GM12878 (cell line): ENCODE measurements around the gene OTUD4. TPM values are rescaled to one million over a fixed set of nuclear protein-coding genes. Genes with fewer than 3 reads are reported as not detected.

Source experiments
- CBFB ChIP-seq: IDR thresholded peaks from 2 replicates; pipeline ENCODE4 v1.6.1; 2016; ENCODE audit warnings: antibody characterized with exemption, low read depth
- FOXM1 ChIP-seq: IDR thresholded peaks from 2 replicates; pipeline ENCODE4 v1.6.1; 2012; ENCODE audit warnings: low read depth, mild to moderate bottlenecking, inconsistent platforms, low read length, moderate library complexity
- IRF4 ChIP-seq: IDR thresholded peaks from 2 replicates; pipeline ENCODE4 v1.6.1; 2011; ENCODE audit warnings: low read depth, low read length
- RAD21 ChIP-seq: IDR thresholded peaks from 2 replicates; pipeline ENCODE4 v1.6.1; 2011; ENCODE audit warnings: mild to moderate bottlenecking, low read depth, low read length, moderate library complexity; ENCODE audit not compliant: insufficient read depth
- RELA ChIP-seq: fragments of 450-650 bp; IDR thresholded peaks from 2 replicates; pipeline ENCODE4 v1.8.0; 2014; ENCODE audit warnings: borderline replicate concordance; ENCODE audit not compliant: partially characterized antibody
- RFX5 ChIP-seq: IDR thresholded peaks from 2 replicates; pipeline ENCODE4 v1.6.1; 2011; ENCODE audit warnings: low read depth, low read length, improper control_type of control experiment
- SP1 ChIP-seq: IDR thresholded peaks from one replicate; pipeline ENCODE4 v1.6.1; 2011; ENCODE audit warnings: low read depth, low read length
- SPI1 ChIP-seq: IDR thresholded peaks from 2 replicates; pipeline ENCODE4 v1.6.1; 2011; ENCODE audit warnings: low read depth, mild to moderate bottlenecking, low read length, moderate library complexity, borderline replicate concordance; ENCODE audit not compliant: insufficient read depth
- STAT3 ChIP-seq: IDR thresholded peaks from 2 replicates; pipeline ENCODE4 v1.6.1; 2011; ENCODE audit warnings: low read depth, low read length, improper control_type of control experiment
- polyA plus RNA-seq, 11 experiments: library from polyadenylated mRNA; depleted of rRNA in 4 of 11; unstranded in 6 of 11; stranded (reverse) in 5 of 11; fragments of >200 nt; fragmentation: Nextera tagmentation in 4 of 11; fragmentation: Illumina TruSeq in 1 of 11; extraction: Ambion mirVana in 4 of 11; extraction: Trizol in 1 of 11; gene quantifications; 1 replicate in 1 of 11; 2 replicates in 10 of 11; pipeline versions ENCODE4 v1.2.1 to v1.2.3, GENCODE V29; 2011 to 2016; ENCODE audit warnings: inconsistent platforms in 2 of 11, missing spikeins in 2 of 11, low read depth in 1 of 11
- total RNA-seq, 4 experiments: library from RNA; depleted of rRNA in 3 of 4; stranded (reverse); fragments of >200 nt in 3 of 4; fragmentation: Illumina TruSeq in 1 of 4; extraction: Trizol in 1 of 4; gene quantifications; 2 replicates each; pipeline versions ENCODE4 v1.2.1 to v1.2.3, GENCODE V29; 2013 to 2021
- TF ChIP-seq, protein P1 (sequence below): IDR thresholded peaks from 2 replicates; pipeline ENCODE4 v1.6.1; 2011; ENCODE audit warnings: borderline replicate concordance, low read depth, mild to moderate bottlenecking, moderate library complexity, low read length; ENCODE audit not compliant: insufficient read depth, poor library complexity, severe bottlenecking
- TF ChIP-seq, protein P2 (sequence below): fragments of 450-650 bp; conservative IDR thresholded peaks from 2 replicates; pipeline ENCODE4 v1.6.1; 2017; ENCODE audit warnings: mild to moderate bottlenecking, moderate library complexity
- TF ChIP-seq, protein P3 (sequence below): IDR thresholded peaks from 2 replicates; pipeline ENCODE4 v1.6.1; 2011; ENCODE audit warnings: low read depth, mild to moderate bottlenecking, low read length, moderate library complexity, borderline replicate concordance; ENCODE audit errors: extremely low read depth
- TF ChIP-seq, protein P4 (sequence below): fragments of 450-650 bp; formaldehyde crosslinking; IDR thresholded peaks from 2 replicates; pipeline ENCODE4 v1.5.0; 2022; ENCODE audit warnings: mild to moderate bottlenecking, missing genetic modification characterization
- TF ChIP-seq, protein P5 (sequence below): fragments of 450-650 bp; IDR thresholded peaks from 2 replicates; pipeline ENCODE4 v1.6.1; 2016; ENCODE audit warnings: mild to moderate bottlenecking
- TF ChIP-seq, protein P6 (sequence below): fragments of 450-650 bp; IDR thresholded peaks from 2 replicates; pipeline ENCODE4 v1.6.1; 2017; ENCODE audit warnings: mild to moderate bottlenecking
- TF ChIP-seq, protein P7 (sequence below): fragments of 450-650 bp; IDR thresholded peaks from 2 replicates; pipeline ENCODE4 v1.6.1; 2017; ENCODE audit warnings: borderline replicate concordance

OTUD4 gene
- total and polyA plus RNA-seq, 10 of the 15 experiments (the other 5 are each of a cell fraction or from before 2014, with no cell fraction given): 2.2 to 26.3 (median 14.2) TPM

DNA sequence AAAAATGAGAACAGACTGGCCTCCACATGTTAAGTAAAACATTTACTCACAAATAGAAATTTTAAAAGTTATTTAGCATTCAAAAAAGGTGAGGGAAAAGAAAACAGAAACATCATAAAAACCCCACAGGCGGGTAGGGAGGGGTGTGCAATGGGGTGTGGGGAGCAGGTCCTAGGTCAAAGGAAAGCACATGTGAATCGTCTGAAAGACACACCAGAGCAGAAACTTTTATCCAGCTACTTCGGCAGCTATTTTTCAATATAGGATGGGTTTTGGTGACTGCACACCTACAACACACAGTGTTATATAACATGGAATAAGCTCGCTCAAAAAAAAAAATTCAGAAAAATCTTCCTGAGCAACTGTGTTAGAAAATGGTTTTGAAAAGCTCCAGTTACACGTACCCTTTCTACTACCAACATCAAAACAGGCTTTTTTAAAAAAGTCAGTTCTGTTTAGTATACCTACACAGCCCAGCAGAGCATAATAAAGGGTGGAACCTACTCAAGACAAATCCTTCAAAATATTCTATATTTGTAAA is 1.6 kb downstream of the OTUD4 start (continued):
- TF ChIP-seq, protein P1, sequence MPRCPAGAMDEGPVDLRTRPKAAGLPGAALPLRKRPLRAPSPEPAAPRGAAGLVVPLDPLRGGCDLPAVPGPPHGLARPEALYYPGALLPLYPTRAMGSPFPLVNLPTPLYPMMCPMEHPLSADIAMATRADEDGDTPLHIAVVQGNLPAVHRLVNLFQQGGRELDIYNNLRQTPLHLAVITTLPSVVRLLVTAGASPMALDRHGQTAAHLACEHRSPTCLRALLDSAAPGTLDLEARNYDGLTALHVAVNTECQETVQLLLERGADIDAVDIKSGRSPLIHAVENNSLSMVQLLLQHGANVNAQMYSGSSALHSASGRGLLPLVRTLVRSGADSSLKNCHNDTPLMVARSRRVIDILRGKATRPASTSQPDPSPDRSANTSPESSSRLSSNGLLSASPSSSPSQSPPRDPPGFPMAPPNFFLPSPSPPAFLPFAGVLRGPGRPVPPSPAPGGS: no peak
- TF ChIP-seq RFX5 (no peak), RAD21 (no peak), STAT3 (no peak), CBFB (no peak), SP1 (no peak), SPI1 (no peak), FOXM1 (no peak), RELA (no peak), IRF4 (no peak)
- TF ChIP-seq, protein P2, sequence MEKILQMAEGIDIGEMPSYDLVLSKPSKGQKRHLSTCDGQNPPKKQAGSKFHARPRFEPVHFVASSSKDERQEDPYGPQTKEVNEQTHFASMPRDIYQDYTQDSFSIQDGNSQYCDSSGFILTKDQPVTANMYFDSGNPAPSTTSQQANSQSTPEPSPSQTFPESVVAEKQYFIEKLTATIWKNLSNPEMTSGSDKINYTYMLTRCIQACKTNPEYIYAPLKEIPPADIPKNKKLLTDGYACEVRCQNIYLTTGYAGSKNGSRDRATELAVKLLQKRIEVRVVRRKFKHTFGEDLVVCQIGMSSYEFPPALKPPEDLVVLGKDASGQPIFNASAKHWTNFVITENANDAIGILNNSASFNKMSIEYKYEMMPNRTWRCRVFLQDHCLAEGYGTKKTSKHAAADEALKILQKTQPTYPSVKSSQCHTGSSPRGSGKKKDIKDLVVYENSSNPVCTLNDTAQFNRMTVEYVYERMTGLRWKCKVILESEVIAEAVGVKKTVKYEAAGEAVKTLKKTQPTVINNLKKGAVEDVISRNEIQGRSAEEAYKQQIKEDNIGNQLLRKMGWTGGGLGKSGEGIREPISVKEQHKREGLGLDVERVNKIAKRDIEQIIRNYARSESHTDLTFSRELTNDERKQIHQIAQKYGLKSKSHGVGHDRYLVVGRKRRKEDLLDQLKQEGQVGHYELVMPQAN: no peak; the same call in 1 of the 2 replicates
- TF ChIP-seq, protein P3, sequence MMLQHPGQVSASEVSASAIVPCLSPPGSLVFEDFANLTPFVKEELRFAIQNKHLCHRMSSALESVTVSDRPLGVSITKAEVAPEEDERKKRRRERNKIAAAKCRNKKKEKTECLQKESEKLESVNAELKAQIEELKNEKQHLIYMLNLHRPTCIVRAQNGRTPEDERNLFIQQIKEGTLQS: no peak
- TF ChIP-seq, protein P4, sequence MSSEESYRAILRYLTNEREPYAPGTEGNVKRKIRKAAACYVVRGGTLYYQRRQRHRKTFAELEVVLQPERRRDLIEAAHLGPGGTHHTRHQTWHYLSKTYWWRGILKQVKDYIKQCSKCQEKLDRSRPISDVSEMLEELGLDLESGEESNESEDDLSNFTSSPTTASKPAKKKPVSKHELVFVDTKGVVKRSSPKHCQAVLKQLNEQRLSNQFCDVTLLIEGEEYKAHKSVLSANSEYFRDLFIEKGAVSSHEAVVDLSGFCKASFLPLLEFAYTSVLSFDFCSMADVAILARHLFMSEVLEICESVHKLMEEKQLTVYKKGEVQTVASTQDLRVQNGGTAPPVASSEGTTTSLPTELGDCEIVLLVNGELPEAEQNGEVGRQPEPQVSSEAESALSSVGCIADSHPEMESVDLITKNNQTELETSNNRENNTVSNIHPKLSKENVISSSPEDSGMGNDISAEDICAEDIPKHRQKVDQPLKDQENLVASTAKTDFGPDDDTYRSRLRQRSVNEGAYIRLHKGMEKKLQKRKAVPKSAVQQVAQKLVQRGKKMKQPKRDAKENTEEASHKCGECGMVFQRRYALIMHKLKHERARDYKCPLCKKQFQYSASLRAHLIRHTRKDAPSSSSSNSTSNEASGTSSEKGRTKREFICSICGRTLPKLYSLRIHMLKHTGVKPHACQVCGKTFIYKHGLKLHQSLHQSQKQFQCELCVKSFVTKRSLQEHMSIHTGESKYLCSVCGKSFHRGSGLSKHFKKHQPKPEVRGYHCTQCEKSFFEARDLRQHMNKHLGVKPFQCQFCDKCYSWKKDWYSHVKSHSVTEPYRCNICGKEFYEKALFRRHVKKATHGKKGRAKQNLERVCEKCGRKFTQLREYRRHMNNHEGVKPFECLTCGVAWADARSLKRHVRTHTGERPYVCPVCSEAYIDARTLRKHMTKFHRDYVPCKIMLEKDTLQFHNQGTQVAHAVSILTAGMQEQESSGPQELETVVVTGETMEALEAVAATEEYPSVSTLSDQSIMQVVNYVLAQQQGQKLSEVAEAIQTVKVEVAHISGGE (CRISPR knock-in tag): no peak
- TF ChIP-seq, protein P5, sequence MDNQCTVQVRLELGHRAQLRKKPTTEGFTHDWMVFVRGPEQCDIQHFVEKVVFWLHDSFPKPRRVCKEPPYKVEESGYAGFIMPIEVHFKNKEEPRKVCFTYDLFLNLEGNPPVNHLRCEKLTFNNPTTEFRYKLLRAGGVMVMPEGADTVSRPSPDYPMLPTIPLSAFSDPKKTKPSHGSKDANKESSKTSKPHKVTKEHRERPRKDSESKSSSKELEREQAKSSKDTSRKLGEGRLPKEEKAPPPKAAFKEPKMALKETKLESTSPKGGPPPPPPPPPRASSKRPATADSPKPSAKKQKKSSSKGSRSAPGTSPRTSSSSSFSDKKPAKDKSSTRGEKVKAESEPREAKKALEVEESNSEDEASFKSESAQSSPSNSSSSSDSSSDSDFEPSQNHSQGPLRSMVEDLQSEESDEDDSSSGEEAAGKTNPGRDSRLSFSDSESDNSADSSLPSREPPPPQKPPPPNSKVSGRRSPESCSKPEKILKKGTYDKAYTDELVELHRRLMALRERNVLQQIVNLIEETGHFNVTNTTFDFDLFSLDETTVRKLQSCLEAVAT: no peak
- TF ChIP-seq, protein P6, sequence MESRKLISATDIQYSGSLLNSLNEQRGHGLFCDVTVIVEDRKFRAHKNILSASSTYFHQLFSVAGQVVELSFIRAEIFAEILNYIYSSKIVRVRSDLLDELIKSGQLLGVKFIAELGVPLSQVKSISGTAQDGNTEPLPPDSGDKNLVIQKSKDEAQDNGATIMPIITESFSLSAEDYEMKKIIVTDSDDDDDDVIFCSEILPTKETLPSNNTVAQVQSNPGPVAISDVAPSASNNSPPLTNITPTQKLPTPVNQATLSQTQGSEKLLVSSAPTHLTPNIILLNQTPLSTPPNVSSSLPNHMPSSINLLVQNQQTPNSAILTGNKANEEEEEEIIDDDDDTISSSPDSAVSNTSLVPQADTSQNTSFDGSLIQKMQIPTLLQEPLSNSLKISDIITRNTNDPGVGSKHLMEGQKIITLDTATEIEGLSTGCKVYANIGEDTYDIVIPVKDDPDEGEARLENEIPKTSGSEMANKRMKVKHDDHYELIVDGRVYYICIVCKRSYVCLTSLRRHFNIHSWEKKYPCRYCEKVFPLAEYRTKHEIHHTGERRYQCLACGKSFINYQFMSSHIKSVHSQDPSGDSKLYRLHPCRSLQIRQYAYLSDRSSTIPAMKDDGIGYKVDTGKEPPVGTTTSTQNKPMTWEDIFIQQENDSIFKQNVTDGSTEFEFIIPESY: no peak
- TF ChIP-seq, protein P7, sequence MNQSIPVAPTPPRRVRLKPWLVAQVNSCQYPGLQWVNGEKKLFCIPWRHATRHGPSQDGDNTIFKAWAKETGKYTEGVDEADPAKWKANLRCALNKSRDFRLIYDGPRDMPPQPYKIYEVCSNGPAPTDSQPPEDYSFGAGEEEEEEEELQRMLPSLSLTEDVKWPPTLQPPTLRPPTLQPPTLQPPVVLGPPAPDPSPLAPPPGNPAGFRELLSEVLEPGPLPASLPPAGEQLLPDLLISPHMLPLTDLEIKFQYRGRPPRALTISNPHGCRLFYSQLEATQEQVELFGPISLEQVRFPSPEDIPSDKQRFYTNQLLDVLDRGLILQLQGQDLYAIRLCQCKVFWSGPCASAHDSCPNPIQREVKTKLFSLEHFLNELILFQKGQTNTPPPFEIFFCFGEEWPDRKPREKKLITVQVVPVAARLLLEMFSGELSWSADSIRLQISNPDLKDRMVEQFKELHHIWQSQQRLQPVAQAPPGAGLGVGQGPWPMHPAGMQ: no peak
